Activated T-helper 1 cell treated with anti-CD3 and anti-CD28 coated beads, Interleukin-12 subunit alpha, Interleukin-12 subunit beta, Interleukin-2, Interleukin-4 antibody, amounts not matched to agents 30 ng/mL and 10 ng/mL and 1 ng/mL, durations not matched to agents 14 hours and 24 hours and 36 hours (primary cell): ENCODE results near the gene MRPL9. TPM values are rescaled to one million over a fixed set of nuclear protein-coding genes. Genes with fewer than 3 reads are reported as not detected.

Experiments used
- DNase-seq: peaks from one replicate; pipeline ENCODE4 v3.0.0; 2021; ENCODE audit warnings: low spot score
- H3K27ac Mint-ChIP-seq: one replicate; pipeline ENCODE4 v1.8.0; 2021; ENCODE audit warnings: mild to moderate bottlenecking, mixed read lengths
- H3K27me3 Mint-ChIP-seq: one replicate; pipeline ENCODE4 v1.8.0; 2022; ENCODE audit warnings: mild to moderate bottlenecking, moderate library complexity, mixed read lengths; ENCODE audit not compliant: insufficient read depth
- H3K36me3 Mint-ChIP-seq: one replicate; pipeline ENCODE4 v1.8.0; 2021; ENCODE audit warnings: low read depth, mixed read lengths
- H3K4me1 Mint-ChIP-seq: one replicate; pipeline ENCODE4 v1.8.0; 2021; ENCODE audit warnings: low read depth, mixed read lengths
- H3K4me3 Mint-ChIP-seq: one replicate; pipeline ENCODE4 v1.8.0; 2021; ENCODE audit warnings: mild to moderate bottlenecking, moderate library complexity, mixed read lengths
- H3K9me3 Mint-ChIP-seq: one replicate; pipeline ENCODE4 v1.8.0; 2021; ENCODE audit warnings: mixed read lengths
- intact Hi-C: fragments of 100-400 bp; cut with micrococcal nuclease; formaldehyde crosslinking; loops from one replicate; pipeline ENCODE4 v1.15.1; 2024
- total RNA-seq: library from RNA; stranded (reverse); gene quantifications from 2 replicates; pipeline ENCODE4 v1.2.3, GENCODE V29; 2022

The MRPL9 gene
- total RNA-seq, 1 donor from 2014 or later, result 141 TPM

GRCh38 chr1:151720554-151720953 lies 42.7 kb downstream of the MRPL9 start:
- no peak overlapping the region for H3K27ac Mint-ChIP-seq
- no peak for DNase-seq
- H3K9me3 Mint-ChIP-seq, result no peaks in the 10 kb centered on the region
- H3K36me3 Mint-ChIP-seq, result no peaks in the 10 kb centered on the region
- intact Hi-C loops, result loop anchor here (2.0 to 5.0 kb wide), 2 partner anchors 110 to 117 kb away; partner anchors contain the start of gene C2CD4D
- peaks cover 18% of the 10 kb centered on the region for H3K4me1 Mint-ChIP-seq
- peaks cover 79% of the 10 kb centered on the region for H3K27me3 Mint-ChIP-seq
- peak overlapping the region; percentile 77 for H3K4me3 Mint-ChIP-seq

- peak overlapping the region; percentile 34 for H3K4me3 Mint-ChIP-seq
- H3K36me3 Mint-ChIP-seq, result no peaks in the 10 kb centered on the region
- intact Hi-C loops, result loop anchor here (2.0 to 5.0 kb wide), 2 partner anchors 109 to 117 kb away; partner anchors contain the start of gene C2CD4D
- H3K4me1 Mint-ChIP-seq, result peaks cover 18% of the 10 kb centered on the region
- no peak overlapping the region for H3K27ac Mint-ChIP-seq
- H3K9me3 Mint-ChIP-seq, result no peaks in the 10 kb centered on the region
- peaks cover 83% of the 10 kb centered on the region for H3K27me3 Mint-ChIP-seq
- DNase-seq, result no peak
Measured at GRCh38 chr1:151720125-151720524, 43.2 kb downstream of the MRPL9 start.

GRCh38 chr1:151718666-151719065 lies 44.6 kb downstream of the MRPL9 start:
- intact Hi-C loops, result no loop called here
- no peak for DNase-seq
- H3K36me3 Mint-ChIP-seq, result no peaks in the 10 kb centered on the region
- peaks cover 82% of the 10 kb centered on the region for H3K27me3 Mint-ChIP-seq
- H3K27ac Mint-ChIP-seq, result no peak overlapping the region
- H3K4me3 Mint-ChIP-seq, result no peak overlapping the region
- no peaks in the 10 kb centered on the region for H3K9me3 Mint-ChIP-seq
- peaks cover 18% of the 10 kb centered on the region for H3K4me1 Mint-ChIP-seq

DNA sequence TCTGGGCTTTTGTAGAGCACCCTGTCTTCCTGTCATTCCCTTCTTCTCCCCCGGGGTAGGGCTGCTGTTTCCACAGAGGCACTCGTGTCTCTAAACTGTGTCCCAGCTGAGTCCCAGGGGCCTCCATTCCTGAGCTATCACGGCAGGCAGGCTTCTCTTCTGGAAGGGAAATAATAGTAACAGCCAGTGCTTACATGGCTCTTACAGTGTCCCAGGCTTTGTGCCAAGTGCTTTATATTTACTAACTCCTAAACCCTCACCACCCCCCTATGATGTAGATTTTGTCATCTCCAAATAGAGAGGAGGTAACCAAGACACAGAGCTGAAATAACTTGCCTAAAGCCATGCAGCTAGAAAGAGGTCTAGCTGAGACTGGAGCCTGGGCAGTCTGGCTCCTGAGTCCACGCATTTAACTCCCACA lies 45.3 kb downstream of the MRPL9 start:
- intact Hi-C loops, result no loop called here
- DNase-seq, result no peak
- H3K9me3 Mint-ChIP-seq, result no peaks in the 10 kb centered on the region
- no peaks in the 10 kb centered on the region for H3K36me3 Mint-ChIP-seq
- H3K27me3 Mint-ChIP-seq, result peaks cover 75% of the 10 kb centered on the region
- no peak overlapping the region for H3K27ac Mint-ChIP-seq
- H3K4me3 Mint-ChIP-seq, result no peak overlapping the region
- peaks cover 18% of the 10 kb centered on the region for H3K4me1 Mint-ChIP-seq

GRCh38 chr1:151716771-151717631 lies 46.3 kb downstream of the MRPL9 start, which contains the start of gene CELF3:
CELF3 (minus strand) TSS chr1:151716803; CDS start chr1:151716020, 783 bp downstream.
- intact Hi-C loops, result no loop called here
- Mint-ChIP-seq H3K9me3 (no peaks in the 10 kb centered on the region), H3K4me3 (no peak within 1 kb of the TSS), H3K27ac (no peak within 1 kb of the TSS), H3K36me3 (no peaks in the 10 kb centered on the region), H3K4me1 (peaks cover 18% of the 10 kb centered on the region), H3K27me3 (peaks cover 67% of the 10 kb centered on the region)
- DNase-seq, result no peak

- no peaks in the 10 kb centered on the region for H3K9me3 Mint-ChIP-seq
- intact Hi-C loops, result no loop called here
- DNase-seq, result no peak
- no peaks in the 10 kb centered on the region for H3K36me3 Mint-ChIP-seq
- peaks cover 12% of the 10 kb centered on the region for H3K4me1 Mint-ChIP-seq
- H3K4me3 Mint-ChIP-seq, result no peak overlapping the region
- peaks cover 64% of the 10 kb centered on the region for H3K27me3 Mint-ChIP-seq
- H3K27ac Mint-ChIP-seq, result no peak overlapping the region
Measured at GRCh38 chr1:151716405-151716762, 46.9 kb downstream of the MRPL9 start.

- H3K4me3 Mint-ChIP-seq, result no peak overlapping the region
- no peak overlapping the region for H3K27ac Mint-ChIP-seq
- intact Hi-C loops, result no loop called here
- H3K4me1 Mint-ChIP-seq, result peaks cover 9% of the 10 kb centered on the region
- H3K9me3 Mint-ChIP-seq, result no peaks in the 10 kb centered on the region
- H3K27me3 Mint-ChIP-seq, result peaks cover 61% of the 10 kb centered on the region
- DNase-seq, result no peak
- no peaks in the 10 kb centered on the region for H3K36me3 Mint-ChIP-seq
Measured at GRCh38 chr1:151715726-151716404, 47.4 kb downstream of the MRPL9 start.

DNA sequence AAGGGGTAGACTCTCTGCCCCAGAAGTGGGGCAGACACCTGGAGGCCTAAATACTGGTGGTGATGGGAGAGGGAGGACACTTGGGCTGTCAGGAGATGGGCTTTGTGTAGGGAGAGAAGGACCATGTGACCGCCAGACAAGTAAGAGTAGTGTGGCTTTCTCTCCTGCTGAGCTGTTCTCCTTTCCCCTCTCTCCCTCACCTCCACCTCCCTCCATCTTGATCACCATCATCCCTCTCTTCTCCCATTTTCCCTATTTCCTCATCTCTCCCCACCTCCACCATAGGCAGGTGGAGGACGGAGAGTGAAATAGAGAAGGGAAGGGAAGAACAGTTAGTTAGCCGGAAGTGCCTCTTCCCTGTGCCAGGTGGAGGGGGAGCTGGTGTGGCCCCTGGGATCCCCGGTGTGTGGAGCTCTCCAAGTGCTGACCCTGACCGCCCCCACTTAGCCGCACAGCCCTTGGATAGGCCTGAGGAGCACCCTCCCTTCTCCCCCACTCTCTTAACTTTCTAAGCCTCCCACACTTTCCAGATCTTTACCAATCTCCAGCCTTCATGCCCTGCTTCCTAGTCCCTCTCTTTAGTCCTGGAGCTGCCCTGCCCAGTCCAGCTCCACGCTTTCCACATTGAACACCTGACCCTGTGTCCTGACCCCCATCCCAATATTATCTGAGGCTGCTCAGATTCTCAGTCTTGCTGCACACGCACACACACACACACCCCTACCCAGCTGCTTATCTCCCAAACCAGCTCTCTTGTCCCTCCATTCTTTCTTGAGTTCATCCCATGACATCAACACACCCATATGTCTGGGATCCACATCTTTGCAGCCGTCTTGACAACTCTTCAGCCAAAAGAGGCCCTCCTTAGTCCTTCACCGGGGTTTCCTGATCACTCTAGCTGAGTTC lies 48.2 kb downstream of the MRPL9 start:
- Mint-ChIP-seq H3K27ac (peak overlapping the region; percentile 31), H3K36me3 (no peaks in the 10 kb centered on the region), H3K9me3 (no peaks in the 10 kb centered on the region), H3K27me3 (peaks cover 53% of the 10 kb centered on the region), H3K4me1 (peaks cover 1% of the 10 kb centered on the region), H3K4me3 (no peak overlapping the region)
- no peak for DNase-seq
- intact Hi-C loops, result no loop called here

DNA sequence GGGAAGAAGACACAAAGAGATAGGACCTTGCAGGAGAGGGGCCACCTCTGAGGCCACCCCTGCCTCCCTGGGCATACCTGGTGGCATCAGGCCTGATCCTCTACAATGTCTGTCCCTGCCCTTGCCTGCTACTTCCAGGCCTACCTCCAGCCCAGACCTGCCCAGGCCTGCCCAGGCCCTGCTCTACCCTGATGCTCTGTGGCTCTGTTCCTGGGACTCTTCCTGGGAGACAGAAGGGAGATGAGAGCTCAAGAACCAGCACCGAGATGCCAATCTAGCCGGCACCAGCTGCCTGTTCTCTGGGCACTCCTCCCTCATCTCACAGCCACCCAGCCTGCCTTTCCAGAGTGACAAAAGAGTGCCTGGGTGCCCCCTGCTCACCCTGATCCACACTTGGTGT lies 49.4 kb downstream of the MRPL9 start:
- DNase-seq, result no peak
- no peak overlapping the region for H3K4me3 Mint-ChIP-seq
- peaks cover 43% of the 10 kb centered on the region for H3K27me3 Mint-ChIP-seq
- intact Hi-C loops, result no loop called here
- H3K27ac Mint-ChIP-seq, result no peak overlapping the region
- no peaks in the 10 kb centered on the region for H3K4me1 Mint-ChIP-seq
- H3K9me3 Mint-ChIP-seq, result no peaks in the 10 kb centered on the region
- H3K36me3 Mint-ChIP-seq, result no peaks in the 10 kb centered on the region

- Mint-ChIP-seq H3K9me3 (no peaks in the 10 kb centered on the region), H3K27me3 (peaks cover 34% of the 10 kb centered on the region), H3K27ac (no peak overlapping the region), H3K4me3 (no peak overlapping the region), H3K4me1 (no peaks in the 10 kb centered on the region), H3K36me3 (no peaks in the 10 kb centered on the region)
- DNase-seq, result no peak
- intact Hi-C loops, result no loop called here
Measured at GRCh38 chr1:151713044-151713443, 50.3 kb downstream of the MRPL9 start.

GRCh38 chr1:151711951-151712350 lies 51.3 kb downstream of the MRPL9 start:
- intact Hi-C loops, result no loop called here
- Mint-ChIP-seq H3K4me3 (no peak overlapping the region), H3K4me1 (no peaks in the 10 kb centered on the region), H3K9me3 (no peaks in the 10 kb centered on the region), H3K27me3 (peaks cover 23% of the 10 kb centered on the region), H3K27ac (no peak overlapping the region), H3K36me3 (no peaks in the 10 kb centered on the region)
- no peak for DNase-seq

- no peaks in the 10 kb centered on the region for H3K4me1 Mint-ChIP-seq
- no peak overlapping the region for H3K4me3 Mint-ChIP-seq
- no peaks in the 10 kb centered on the region for H3K36me3 Mint-ChIP-seq
- no peak overlapping the region for H3K27ac Mint-ChIP-seq
- no peaks in the 10 kb centered on the region for H3K9me3 Mint-ChIP-seq
- DNase-seq, result no peak
- peaks cover 20% of the 10 kb centered on the region for H3K27me3 Mint-ChIP-seq
- intact Hi-C loops, result no loop called here
Measured at GRCh38 chr1:151711044-151711800, 52.1 kb downstream of the MRPL9 start.
